ENCODE results near the gene ANXA6.

GRCh38 chr5:151156507-151157420, 815 bp downstream of the ANXA6 start:
- no peak for TF ChIP-seq CTCF (IDR thresholded peaks at IDR 0.05; ENCODE audit: low read depth, low read length)
- TF ChIP-seq EZH2phosphoT487 (IDR thresholded peaks at IDR 0.05; ENCODE audit: low read depth) = no peak

Data from OCI-LY3 (cell line).